GM12864 (cell line): ENCODE measurements around the gene RSKR.

Source experiments
- DNase-seq: peaks from one replicate; pipeline ENCODE4 v3.0.0-alpha.2; 2011; ENCODE audit warnings: low read depth
- H3K4me3 ChIP-seq: 2 replicates; pipeline ENCODE4 v1.5.1; 2011; ENCODE audit warnings: mild to moderate bottlenecking, low read depth, low read length, control low read depth
- CTCF ChIP-seq: IDR thresholded peaks from 2 replicates; pipeline ENCODE4 v1.5.1; 2011; ENCODE audit warnings: low read depth, mild to moderate bottlenecking, moderate library complexity, low read length, control low read depth, inconsistent platforms; ENCODE audit errors: missing control alignments

The RSKR gene

GRCh38 chr17:28641579-28641978, 27.6 kb upstream of the RSKR start:
- DNase-seq = no peak
- no peak overlapping the region for H3K4me3 ChIP-seq
- TF ChIP-seq CTCF = no peak

GRCh38 chr17:28635506-28635905, 21.5 kb upstream of the RSKR start:
- H3K4me3 ChIP-seq = no peak overlapping the region
- DNase-seq = no peak
- TF ChIP-seq CTCF = no peak

- TF ChIP-seq CTCF = no peak
- H3K4me3 ChIP-seq = no peak overlapping the region
- DNase-seq = no peak
Measured at GRCh38 chr17:28634206-28634865, 20.4 kb upstream of the RSKR start.

GRCh38 chr17:28626818-28627217, 12.8 kb upstream of the RSKR start:
- DNase-seq = no peak
- no peak for TF ChIP-seq CTCF

GRCh38 chr17:28624148-28624547, 10.2 kb upstream of the RSKR start:
- no peak for TF ChIP-seq CTCF
- no peak for DNase-seq

More at GRCh38 chr17:28626818-28627217, 12.8 kb upstream of the RSKR start:
- no peak overlapping the region for H3K4me3 ChIP-seq

GRCh38 chr17:28623696-28624095, 9.7 kb upstream of the RSKR start:
- no peak for DNase-seq
- H3K4me3 ChIP-seq = no peak overlapping the region
- no peak for TF ChIP-seq CTCF

More at GRCh38 chr17:28624148-28624547, 10.2 kb upstream of the RSKR start:
- H3K4me3 ChIP-seq = no peak overlapping the region

- no peak for DNase-seq
- no peak for TF ChIP-seq CTCF
- no peak overlapping the region for H3K4me3 ChIP-seq
Measured at GRCh38 chr17:28622186-28622585, 8.2 kb upstream of the RSKR start.
